CD14-positive monocyte (primary cell): Measurements from ENCODE around the gene WDSUB1. TPM values are rescaled to one million over a fixed set of nuclear protein-coding genes. Genes with fewer than 3 reads are reported as not detected.

Experiments used
- DNase-seq, 3 donors: peaks; one replicate each; pipeline ENCODE4 v3.0.0-alpha.2; 2011 to 2022
- H2AFZ ChIP-seq: 2 replicates; pipeline ENCODE4 v1.6.0; 2012; ENCODE audit warnings: mild to moderate bottlenecking, low read depth, low read length, inconsistent platforms; ENCODE audit not compliant: insufficient read depth, poor library complexity, severe bottlenecking
- H3K27ac ChIP-seq, 2 donors: 1 replicate in 1 of 2; 2 replicates in 1 of 2; pipeline ENCODE4 v1.5.1; 2012 to 2013; ENCODE audit warnings: low read length in 2 of 2, control low read depth in 1 of 2, inconsistent platforms in 1 of 2, low read depth in 1 of 2, mild to moderate bottlenecking in 1 of 2
- H3K27me3 ChIP-seq, 2 donors: one replicate each; pipeline versions ENCODE4 v1.6.0 to v1.6.1; 2011 to 2013; ENCODE audit warnings: low read length in 2 of 2; ENCODE audit not compliant: control insufficient read depth in 2 of 2, insufficient read depth in 2 of 2
- H3K36me3 ChIP-seq, 2 donors: replicated peaks in 1 of 2; 1 replicate in 1 of 2; 2 replicates in 1 of 2; pipeline versions ENCODE4 v1.5.1 to v1.6.1; 2012 to 2013; ENCODE audit warnings: low read length in 2 of 2, control low read depth in 1 of 2, inconsistent platforms in 1 of 2, mild to moderate bottlenecking in 1 of 2; ENCODE audit not compliant: insufficient read depth in 2 of 2, control insufficient read depth in 1 of 2
- H3K4me1 ChIP-seq, 2 donors: 1 replicate in 1 of 2; 2 replicates in 1 of 2; pipeline versions ENCODE4 v1.5.1 to v1.6.1; 2012 to 2013; ENCODE audit warnings: low read length in 2 of 2, control low read depth in 1 of 2, inconsistent platforms in 1 of 2, mild to moderate bottlenecking in 1 of 2, moderate library complexity in 1 of 2; ENCODE audit not compliant: insufficient read depth in 2 of 2, control insufficient read depth in 1 of 2
- H3K4me2 ChIP-seq: replicated peaks from 2 replicates; pipeline ENCODE3; 2012; ENCODE audit warnings: low read length, moderate library complexity, mild to moderate bottlenecking; ENCODE audit not compliant: poor library complexity, severe bottlenecking; ENCODE audit errors: extremely low read depth
- H3K4me3 ChIP-seq, 3 experiments: fragments of 200-600 bp in 1 of 3; sonication (generic) in 1 of 3; replicated peaks in 1 of 3; 1 replicate in 2 of 3; 2 replicates in 1 of 3; pipeline ENCODE4 v1.5.1; 2011 to 2013; ENCODE audit warnings: low read length in 3 of 3, mild to moderate bottlenecking in 3 of 3, control low read depth in 2 of 3, low read depth in 2 of 3, inconsistent platforms in 1 of 3, moderate library complexity in 1 of 3
- H3K79me2 ChIP-seq: 2 replicates; pipeline ENCODE4 v1.6.0; 2012; ENCODE audit warnings: mild to moderate bottlenecking, control low read depth, inconsistent platforms, low read length, moderate library complexity; ENCODE audit not compliant: insufficient read depth
- H3K9ac ChIP-seq: 2 replicates; pipeline ENCODE4 v1.6.0; 2017; ENCODE audit warnings: low read length, mild to moderate bottlenecking; ENCODE audit not compliant: insufficient read depth, poor library complexity, severe bottlenecking
- H3K9me3 ChIP-seq, 2 donors: replicated peaks in 1 of 2; 1 replicate in 1 of 2; 2 replicates in 1 of 2; pipeline versions ENCODE4 v1.5.1 to v1.6.1; 2012 to 2013; ENCODE audit warnings: low read length in 2 of 2, control low read depth in 1 of 2; ENCODE audit not compliant: control insufficient read depth in 1 of 2, insufficient read depth in 1 of 2
- H4K20me1 ChIP-seq: 2 replicates; pipeline ENCODE4 v1.6.0; 2012; ENCODE audit warnings: mild to moderate bottlenecking, low read length, control low read depth, moderate library complexity; ENCODE audit not compliant: insufficient read depth
- H3K27ac Mint-ChIP-seq, 7 donors: one replicate each; pipeline ENCODE4 v1.8.0; 2020; ENCODE audit warnings: mild to moderate bottlenecking in 7 of 7, mixed read lengths in 7 of 7, moderate library complexity in 6 of 7, inconsistent platforms in 2 of 7
- H3K27me3 Mint-ChIP-seq, 3 donors: one replicate each; pipeline ENCODE4 v1.8.0; 2021 to 2022; ENCODE audit warnings: low read depth in 3 of 3, mild to moderate bottlenecking in 3 of 3, mixed read lengths in 3 of 3, moderate library complexity in 3 of 3, inconsistent platforms in 1 of 3
- H3K36me3 Mint-ChIP-seq, 2 donors: one replicate each; pipeline ENCODE4 v1.8.0; 2020; ENCODE audit warnings: mixed read lengths in 2 of 2, inconsistent platforms in 1 of 2, mild to moderate bottlenecking in 1 of 2
- H3K4me1 Mint-ChIP-seq: one replicate; pipeline ENCODE4 v1.8.0; 2020; ENCODE audit warnings: mild to moderate bottlenecking, mixed read lengths
- H3K4me3 Mint-ChIP-seq, 2 donors: one replicate each; pipeline ENCODE4 v1.8.0; 2020; ENCODE audit warnings: mild to moderate bottlenecking in 2 of 2, mixed read lengths in 2 of 2, moderate library complexity in 1 of 2
- H3K9me3 Mint-ChIP-seq, 7 donors: one replicate each; pipeline ENCODE4 v1.8.0; 2020 to 2022; ENCODE audit warnings: mixed read lengths in 7 of 7, mild to moderate bottlenecking in 6 of 7, moderate library complexity in 6 of 7, inconsistent platforms in 2 of 7
- WGBS: methylation state at CpG from one replicate; pipeline ENCODE4 v1.1.5; 2013; ENCODE audit warnings: missing lambda C conversion rate; ENCODE audit not compliant: insufficient coverage; 5-methylcytosine and 5-hydroxymethylcytosine counted together
- intact Hi-C, 2 donors: fragments of 100-400 bp; cut with micrococcal nuclease; formaldehyde crosslinking; loops; one replicate each; pipeline versions ENCODE4 v1.15.0 to v1.15.1; 2023
- polyA plus RNA-seq, 3 donors: library from polyadenylated mRNA; depleted of rRNA in 1 of 3; unstranded in 2 of 3; stranded (reverse) in 1 of 3; fragments of 300-500 nt in 2 of 3; fragments of >200 nt in 1 of 3; fragmentation: Illumina TruSeq in 2 of 3; gene quantifications; 1 replicate in 2 of 3; 2 replicates in 1 of 3; pipeline ENCODE4 v1.2.3, GENCODE V29; 2012 to 2021
- TF ChIP-seq, protein P1 (sequence below): fragments of 200-600 bp; IDR thresholded peaks from one replicate; pipeline ENCODE4 v1.8.0; 2022; ENCODE audit warnings: antibody characterized with exemption, mild to moderate bottlenecking

Gene WDSUB1
- polyA plus RNA-seq, 3 donors: 9.4 to 17.8 (median 10.1) TPM

DNA sequence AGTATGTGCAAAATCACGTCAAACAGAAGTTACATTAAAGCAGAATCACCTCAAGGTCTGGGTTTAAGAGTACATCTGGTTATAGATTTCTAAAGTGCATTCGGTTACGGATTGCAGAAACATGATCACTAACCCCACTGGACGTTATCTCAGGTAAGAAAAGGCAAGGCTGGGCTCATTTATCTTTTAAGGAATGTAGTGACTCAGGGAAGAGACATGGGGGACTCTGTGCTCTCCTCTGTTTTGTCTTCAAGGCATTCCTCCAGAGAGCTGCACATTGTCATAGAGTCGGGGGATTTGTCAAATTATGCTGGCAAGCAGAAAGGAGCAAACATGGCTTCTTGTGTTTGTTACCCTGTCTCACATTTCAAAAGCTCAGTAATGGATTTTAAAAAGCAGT is 14.3 kb downstream of the WDSUB1 start:
- H3K4me1 ChIP-seq: no peaks in the 10 kb centered on the region
- H3K4me1 Mint-ChIP-seq: no peaks in the 10 kb centered on the region
- H2AFZ ChIP-seq: no peak overlapping the region
- no peak overlapping the region for H3K4me2 ChIP-seq
- H3K9me3 ChIP-seq: no peaks in the 10 kb centered on the region
- intact Hi-C loops: no loop called here
- H3K27me3 ChIP-seq: no peaks in the 10 kb centered on the region
- peaks cover 0 to 2% (median 0%) of the 10 kb centered on the region in 7 donors for H3K9me3 Mint-ChIP-seq
- H4K20me1 ChIP-seq: no peaks in the 10 kb centered on the region
- H3K79me2 ChIP-seq: peaks cover 3% of the 10 kb centered on the region
- no peak for DNase-seq
- peaks cover 32 to 61% of the 10 kb centered on the region in 2 donors for H3K36me3 ChIP-seq
- H3K27ac Mint-ChIP-seq: peak overlapping the region in 1 of 7 donors; percentile 58
- H3K27me3 Mint-ChIP-seq: no peaks in the 10 kb centered on the region
- TF ChIP-seq, protein P1, sequence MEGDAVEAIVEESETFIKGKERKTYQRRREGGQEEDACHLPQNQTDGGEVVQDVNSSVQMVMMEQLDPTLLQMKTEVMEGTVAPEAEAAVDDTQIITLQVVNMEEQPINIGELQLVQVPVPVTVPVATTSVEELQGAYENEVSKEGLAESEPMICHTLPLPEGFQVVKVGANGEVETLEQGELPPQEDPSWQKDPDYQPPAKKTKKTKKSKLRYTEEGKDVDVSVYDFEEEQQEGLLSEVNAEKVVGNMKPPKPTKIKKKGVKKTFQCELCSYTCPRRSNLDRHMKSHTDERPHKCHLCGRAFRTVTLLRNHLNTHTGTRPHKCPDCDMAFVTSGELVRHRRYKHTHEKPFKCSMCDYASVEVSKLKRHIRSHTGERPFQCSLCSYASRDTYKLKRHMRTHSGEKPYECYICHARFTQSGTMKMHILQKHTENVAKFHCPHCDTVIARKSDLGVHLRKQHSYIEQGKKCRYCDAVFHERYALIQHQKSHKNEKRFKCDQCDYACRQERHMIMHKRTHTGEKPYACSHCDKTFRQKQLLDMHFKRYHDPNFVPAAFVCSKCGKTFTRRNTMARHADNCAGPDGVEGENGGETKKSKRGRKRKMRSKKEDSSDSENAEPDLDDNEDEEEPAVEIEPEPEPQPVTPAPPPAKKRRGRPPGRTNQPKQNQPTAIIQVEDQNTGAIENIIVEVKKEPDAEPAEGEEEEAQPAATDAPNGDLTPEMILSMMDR: no peak
- H3K4me3 ChIP-seq: no peak overlapping the region
- H3K4me3 Mint-ChIP-seq: no peak overlapping the region
- H3K9ac ChIP-seq: no peak overlapping the region
- H3K36me3 Mint-ChIP-seq: peaks cover 56 to 70% of the 10 kb centered on the region in 2 donors
- H3K27ac ChIP-seq: no peak overlapping the region
- WGBS: 92% methylated on average over 2 of the region's 5 CpGs

DNA sequence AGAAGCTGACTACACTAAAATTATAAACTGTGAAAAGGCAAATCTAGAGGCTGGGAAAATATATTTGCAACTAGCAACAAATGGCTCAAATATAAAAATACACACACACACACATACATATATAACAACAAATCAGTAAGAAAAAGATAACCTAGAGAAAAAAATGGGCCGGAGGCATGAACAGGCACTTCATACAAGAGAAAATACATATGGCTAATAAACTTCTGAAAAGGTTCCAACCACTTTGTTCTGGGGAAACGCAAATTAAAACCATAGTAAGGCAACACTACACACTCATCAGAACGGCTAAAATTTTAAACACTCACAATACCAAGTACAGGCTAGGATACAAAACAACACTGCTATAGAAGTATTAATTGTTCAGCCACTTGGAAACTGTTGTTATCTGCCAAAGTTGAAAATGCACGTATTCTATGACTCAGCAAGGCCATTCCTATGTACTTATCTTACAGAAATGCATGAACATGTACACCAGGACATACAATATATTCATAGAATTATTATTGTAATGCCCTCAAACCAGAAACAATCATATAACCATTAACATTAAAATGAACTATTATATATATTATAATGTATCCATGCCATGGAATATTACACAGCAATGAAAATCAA is 15.6 kb downstream of the WDSUB1 start:
- WGBS: 100% methylated on average over 1 of the region's 4 CpGs
- Histone ChIP-seq H3K9me3 (no peaks in the 10 kb centered on the region), H3K27ac (no peak overlapping the region), H3K27me3 (no peaks in the 10 kb centered on the region), H3K36me3 (peaks cover 32 to 55% of the 10 kb centered on the region in 2 donors), H3K79me2 (peaks cover 3% of the 10 kb centered on the region), H3K4me2 (no peak overlapping the region), H3K4me1 (no peaks in the 10 kb centered on the region), H2AFZ (no peak overlapping the region), H3K4me3 (no peak overlapping the region), H4K20me1 (no peaks in the 10 kb centered on the region), H3K9ac (no peak overlapping the region)
- Mint-ChIP-seq H3K36me3 (peaks cover 60 to 75% of the 10 kb centered on the region in 2 donors), H3K27ac (no peak overlapping the region), H3K4me3 (no peak overlapping the region), H3K4me1 (no peaks in the 10 kb centered on the region), H3K27me3 (no peaks in the 10 kb centered on the region), H3K9me3 (peaks cover 0 to 2% (median 0%) of the 10 kb centered on the region in 7 donors)
- no peak for DNase-seq
- intact Hi-C loops: no loop called here
- TF ChIP-seq, protein P1: no peak
